ENCODE measurements around the gene TUBA1A.
"Not testable (repeated sequence)": the region's sequence is repeated elsewhere in the genome, so short reads cannot be mapped to it uniquely, and the experiment has no call there.

The TUBA1A gene

GRCh38 chr12:49189731-49190716 is 1.1 kb upstream of the TUBA1A start:
- Histone ChIP-seq H3K4me1 (ENCODE audit: insufficient read depth, low read length) (no peaks in the 10 kb centered on the region), H3K36me3 (ENCODE audit: insufficient read depth, low read length) (no peaks in the 10 kb centered on the region), H3K9me3 (ENCODE audit: control insufficient read depth, insufficient read depth, low read length) (no peaks in the 10 kb centered on the region), H3K9ac (ENCODE audit: low read depth, low read length) (no peak overlapping the region)

DNA sequence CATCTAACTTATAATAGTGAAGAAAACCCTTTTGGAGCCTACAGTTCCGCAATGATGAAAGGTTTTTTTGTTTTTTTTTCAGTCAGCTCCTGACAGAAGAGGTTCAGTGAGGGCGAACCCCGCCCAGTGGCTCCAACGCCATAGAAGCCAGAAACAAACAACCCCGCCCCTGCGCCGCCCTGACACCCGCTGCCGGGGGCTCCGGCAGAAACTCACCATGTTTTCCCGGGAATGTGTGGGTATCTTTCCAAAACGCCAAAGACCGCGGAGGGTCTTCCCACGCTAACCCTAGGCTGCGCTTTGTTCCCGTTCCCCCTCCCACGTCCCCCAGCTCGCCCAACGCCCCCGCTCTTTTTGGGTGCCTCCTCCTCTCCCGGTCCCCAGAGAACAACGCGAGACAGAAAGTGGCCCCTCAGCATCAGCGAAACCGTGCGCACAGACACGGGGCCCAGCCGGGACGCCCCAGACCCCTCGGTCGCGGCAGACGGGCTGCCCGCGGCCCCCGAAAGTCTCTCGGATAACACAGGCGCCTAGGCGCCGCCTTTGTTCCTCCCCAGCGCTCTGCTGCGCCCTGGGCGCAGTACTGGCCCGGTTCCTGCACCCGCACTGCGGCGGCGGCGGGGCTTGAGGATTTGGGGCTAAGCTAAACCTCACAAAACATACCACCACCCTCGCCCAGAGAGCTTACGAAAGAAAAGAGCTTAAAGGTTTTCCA is 522 bp downstream of the TUBA1A start:
- no peaks in the 10 kb centered on the region for H3K9me3 ChIP-seq (ENCODE audit: control insufficient read depth, insufficient read depth, low read length)
- peak overlapping the region; percentile 91 for H3K9ac ChIP-seq (ENCODE audit: low read depth, low read length)
- peaks cover 2% of the 10 kb centered on the region; the same call in 1 of the 2 replicates for H3K36me3 ChIP-seq (ENCODE audit: insufficient read depth, low read length)
- no peaks in the 10 kb centered on the region for H3K4me1 ChIP-seq (ENCODE audit: insufficient read depth, low read length)

DNA sequence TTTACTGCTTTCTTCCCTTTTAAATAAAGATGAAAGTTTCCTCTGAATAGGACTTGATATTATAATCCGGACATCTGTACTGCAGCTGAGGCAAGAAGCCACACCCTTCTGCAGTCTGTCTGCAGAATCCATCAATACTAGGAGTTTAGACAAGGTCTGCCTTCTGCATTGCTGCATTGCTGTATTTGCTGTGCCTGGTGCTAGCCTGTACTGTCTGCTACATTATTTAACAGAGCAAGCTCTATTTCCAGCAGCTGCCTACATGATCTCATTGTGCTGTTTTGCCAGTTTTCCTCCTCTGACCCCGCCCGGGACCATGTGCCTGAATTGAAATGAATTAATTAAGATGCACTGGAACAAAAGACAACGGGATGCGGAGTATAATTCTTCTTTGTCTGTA is 1.7 kb downstream of the TUBA1A start:
- Histone ChIP-seq H3K36me3 (ENCODE audit: insufficient read depth, low read length) (peaks cover 2% of the 10 kb centered on the region; the same call in 1 of the 2 replicates), H3K9ac (ENCODE audit: low read depth, low read length) (no peak overlapping the region), H3K4me1 (ENCODE audit: insufficient read depth, low read length) (no peaks in the 10 kb centered on the region), H3K9me3 (ENCODE audit: control insufficient read depth, insufficient read depth, low read length) (no peaks in the 10 kb centered on the region)

DNA sequence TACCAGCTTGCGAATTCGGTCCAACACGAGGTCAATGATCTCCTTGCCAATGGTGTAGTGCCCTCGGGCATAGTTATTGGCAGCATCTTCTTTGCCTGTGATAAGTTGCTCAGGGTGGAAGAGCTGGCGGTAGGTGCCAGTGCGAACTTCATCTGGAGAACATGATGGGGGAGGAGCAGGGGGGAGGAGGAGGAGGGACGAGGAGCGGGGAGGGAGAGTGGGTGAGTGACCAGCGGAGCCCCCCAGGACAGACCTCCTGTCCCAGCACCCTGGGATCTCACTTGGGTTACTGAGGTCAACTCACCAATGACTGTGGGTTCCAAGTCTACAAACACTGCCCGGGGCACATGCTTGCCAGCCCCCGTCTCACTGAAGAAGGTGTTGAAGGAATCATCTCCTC is 2.6 kb downstream of the TUBA1A start:
- H3K4me1 ChIP-seq (ENCODE audit: insufficient read depth, low read length); H3K36me3 ChIP-seq (ENCODE audit: insufficient read depth, low read length); H3K9me3 ChIP-seq (ENCODE audit: control insufficient read depth, insufficient read depth, low read length); H3K9ac ChIP-seq (ENCODE audit: low read depth, low read length): not testable (repeated sequence)

DNA sequence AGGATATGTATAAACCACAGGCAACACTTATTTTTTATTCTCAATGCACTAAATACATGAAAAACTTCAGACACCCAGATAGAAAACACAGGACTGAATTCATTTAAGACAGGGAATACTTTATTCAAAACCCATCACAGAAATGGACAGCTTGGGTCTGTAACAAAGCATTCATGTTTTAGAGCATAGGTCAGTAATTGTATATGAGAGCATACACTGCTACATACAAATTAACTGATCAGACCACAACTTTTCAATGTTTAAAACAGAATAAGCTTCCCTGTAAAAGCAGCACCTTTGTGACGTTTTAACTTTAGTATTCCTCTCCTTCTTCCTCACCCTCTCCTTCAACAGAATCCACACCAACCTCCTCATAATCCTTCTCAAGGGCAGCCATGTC is 4.2 kb downstream of the TUBA1A start:
- not testable (repeated sequence) for H3K9ac ChIP-seq (ENCODE audit: low read depth, low read length); H3K9me3 ChIP-seq (ENCODE audit: control insufficient read depth, insufficient read depth, low read length); H3K36me3 ChIP-seq (ENCODE audit: insufficient read depth, low read length); H3K4me1 ChIP-seq (ENCODE audit: insufficient read depth, low read length)

GRCh38 chr12:49183214-49183950 is 5.5 kb downstream of the TUBA1A start:
- H3K9me3 ChIP-seq (ENCODE audit: control insufficient read depth, insufficient read depth, low read length); H3K36me3 ChIP-seq (ENCODE audit: insufficient read depth, low read length); H3K4me1 ChIP-seq (ENCODE audit: insufficient read depth, low read length); H3K9ac ChIP-seq (ENCODE audit: low read depth, low read length): not testable (repeated sequence)

DNA sequence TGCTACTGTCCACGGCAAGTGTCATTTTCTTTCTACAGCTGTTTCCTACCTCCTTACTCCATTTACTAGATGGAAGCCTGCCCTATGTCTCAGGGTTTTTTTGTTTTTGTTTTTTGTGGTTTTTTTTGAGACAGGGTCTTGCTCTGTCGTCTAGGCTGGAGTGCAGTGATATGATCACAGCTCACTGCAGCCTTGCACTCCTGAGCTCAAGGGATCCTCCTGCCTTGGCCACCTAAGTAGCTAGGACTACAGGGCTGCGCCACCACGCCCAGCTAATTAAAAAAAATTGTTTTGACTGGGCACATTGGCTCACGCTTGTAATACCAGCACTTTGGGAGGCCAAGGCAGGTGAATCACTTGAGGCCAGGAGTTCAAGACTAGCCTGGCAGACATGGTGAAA is 14.7 kb downstream of the TUBA1A start:
- H3K4me1 ChIP-seq (ENCODE audit: insufficient read depth, low read length): no peaks in the 10 kb centered on the region
- H3K36me3 ChIP-seq (ENCODE audit: insufficient read depth, low read length): no peaks in the 10 kb centered on the region
- H3K9ac ChIP-seq (ENCODE audit: low read depth, low read length): no peak overlapping the region
- H3K9me3 ChIP-seq (ENCODE audit: control insufficient read depth, insufficient read depth, low read length): no peaks in the 10 kb centered on the region; the same call in 1 of the 2 replicates

- no peaks in the 10 kb centered on the region for H3K9me3 ChIP-seq (ENCODE audit: control insufficient read depth, insufficient read depth, low read length)
- H3K36me3 ChIP-seq (ENCODE audit: insufficient read depth, low read length): no peaks in the 10 kb centered on the region
- no peak overlapping the region for H3K9ac ChIP-seq (ENCODE audit: low read depth, low read length)
- H3K4me1 ChIP-seq (ENCODE audit: insufficient read depth, low read length): no peaks in the 10 kb centered on the region
These were observed 18.0 kb downstream of the TUBA1A start for GRCh38 chr12:49170924-49171323.

DNA sequence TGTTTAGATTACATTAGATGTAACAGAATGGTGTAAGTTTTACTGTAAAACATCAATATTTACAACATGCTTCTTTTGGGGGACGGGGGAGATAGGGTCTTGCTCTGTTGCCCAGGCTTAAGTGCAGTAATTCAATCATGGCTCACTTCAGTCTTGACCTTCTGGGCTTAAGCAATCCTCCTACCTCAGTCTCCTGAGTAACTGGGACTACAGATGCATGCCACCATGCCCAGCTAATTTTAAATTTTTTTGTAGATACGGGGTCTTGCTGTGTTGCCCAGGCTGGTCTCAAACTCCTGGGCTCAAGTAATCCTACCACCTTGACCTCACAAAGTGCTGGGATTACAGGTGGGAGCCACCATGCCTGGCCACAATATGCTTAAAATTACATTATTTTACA is 23.8 kb downstream of the TUBA1A start:
- Histone ChIP-seq H3K9ac (ENCODE audit: low read depth, low read length) (no peak overlapping the region), H3K9me3 (ENCODE audit: control insufficient read depth, insufficient read depth, low read length) (no peaks in the 10 kb centered on the region), H3K36me3 (ENCODE audit: insufficient read depth, low read length) (no peaks in the 10 kb centered on the region), H3K4me1 (ENCODE audit: insufficient read depth, low read length) (peaks cover 3% of the 10 kb centered on the region; the same call in 1 of the 2 replicates)

GRCh38 chr12:49161901-49162300 is 27.0 kb downstream of the TUBA1A start:
- H3K4me1 ChIP-seq (ENCODE audit: insufficient read depth, low read length); H3K36me3 ChIP-seq (ENCODE audit: insufficient read depth, low read length); H3K9ac ChIP-seq (ENCODE audit: low read depth, low read length); H3K9me3 ChIP-seq (ENCODE audit: control insufficient read depth, insufficient read depth, low read length): not testable (repeated sequence)

DNA sequence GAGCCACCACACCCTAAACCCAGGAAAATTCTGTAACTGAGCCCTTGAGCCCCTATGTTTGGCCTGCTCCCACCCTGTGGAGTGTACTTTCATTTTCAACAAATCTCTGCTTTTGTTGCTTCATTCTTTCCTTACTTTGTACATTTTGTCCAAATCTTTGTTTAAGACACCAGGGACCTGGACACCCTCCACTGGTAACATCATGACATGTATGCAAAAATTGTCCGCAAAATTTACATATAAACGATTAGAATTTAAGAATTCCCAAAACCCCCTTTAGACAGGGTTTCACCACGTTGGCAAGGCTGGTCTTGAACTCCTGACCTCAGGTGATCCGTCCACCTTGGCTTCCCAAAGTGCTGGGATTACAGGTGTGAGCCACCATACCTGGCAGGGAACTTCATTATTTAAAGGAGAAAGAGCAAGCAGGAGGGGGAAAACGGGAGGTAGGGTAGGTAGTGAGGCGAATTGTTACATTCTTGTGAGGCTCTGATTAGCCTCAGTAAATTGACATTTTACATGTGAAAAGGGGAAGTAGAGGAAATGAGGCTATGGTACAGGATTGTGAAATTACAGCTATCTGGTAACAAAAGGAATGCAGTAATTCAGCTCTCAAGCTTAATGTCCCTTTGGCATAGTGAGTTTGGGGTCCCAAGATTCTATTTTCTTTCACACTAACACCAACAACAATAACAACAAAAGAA is 27.6 kb downstream of the TUBA1A start:
- Histone ChIP-seq H3K4me1 (ENCODE audit: insufficient read depth, low read length) (peaks cover 3% of the 10 kb centered on the region; the same call in 1 of the 2 replicates), H3K36me3 (ENCODE audit: insufficient read depth, low read length) (no peaks in the 10 kb centered on the region), H3K9me3 (ENCODE audit: control insufficient read depth, insufficient read depth, low read length) (no peaks in the 10 kb centered on the region), H3K9ac (ENCODE audit: low read depth, low read length) (no peak overlapping the region)

DNA sequence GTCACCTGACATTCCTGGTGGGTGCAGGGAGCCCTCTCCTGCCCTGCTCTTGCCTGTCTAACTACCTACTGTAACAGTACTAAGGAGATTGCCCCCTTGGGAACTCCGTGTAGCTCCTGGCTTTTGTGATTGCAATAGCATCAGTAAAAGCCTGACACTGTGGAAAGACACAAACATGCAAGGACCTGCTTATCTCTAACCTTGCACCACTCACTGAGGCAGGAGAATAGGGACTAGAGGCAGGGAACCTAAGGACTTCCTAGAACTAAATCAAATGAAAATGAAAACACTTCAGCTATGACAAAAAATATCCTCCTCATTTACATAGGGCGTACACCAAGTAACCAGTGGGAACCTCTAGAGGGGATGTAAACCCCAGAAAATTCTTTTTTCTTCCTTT is 28.5 kb downstream of the TUBA1A start:
- H3K9me3 ChIP-seq (ENCODE audit: control insufficient read depth, insufficient read depth, low read length): no peaks in the 10 kb centered on the region
- no peaks in the 10 kb centered on the region for H3K36me3 ChIP-seq (ENCODE audit: insufficient read depth, low read length)
- H3K9ac ChIP-seq (ENCODE audit: low read depth, low read length): no peak overlapping the region
- H3K4me1 ChIP-seq (ENCODE audit: insufficient read depth, low read length): peaks cover 3% of the 10 kb centered on the region; the same call in 1 of the 2 replicates

DNA sequence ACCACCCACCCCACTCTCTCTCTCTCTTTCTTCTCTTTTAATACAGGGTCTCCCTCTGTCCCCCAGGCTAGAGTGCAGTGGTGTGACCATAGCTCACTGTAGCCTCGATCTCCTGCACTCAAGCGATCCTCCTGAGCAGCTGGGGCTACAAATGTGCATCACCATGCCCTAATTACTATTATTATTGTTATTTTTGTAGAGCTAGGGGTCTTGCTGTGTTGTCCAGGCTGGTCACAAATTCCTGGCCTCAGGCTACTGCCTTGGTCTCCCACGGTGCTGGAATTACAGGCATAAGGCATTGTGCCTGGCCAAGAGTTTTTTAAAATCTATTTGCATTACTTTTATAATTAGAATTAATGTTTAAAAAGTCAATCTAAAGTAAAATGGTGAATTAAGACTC is 34.7 kb downstream of the TUBA1A start:
- no peaks in the 10 kb centered on the region for H3K9me3 ChIP-seq (ENCODE audit: control insufficient read depth, insufficient read depth, low read length)
- no peak overlapping the region for H3K9ac ChIP-seq (ENCODE audit: low read depth, low read length)
- H3K36me3 ChIP-seq (ENCODE audit: insufficient read depth, low read length): no peaks in the 10 kb centered on the region
- no peaks in the 10 kb centered on the region for H3K4me1 ChIP-seq (ENCODE audit: insufficient read depth, low read length)

- Histone ChIP-seq H3K9ac (ENCODE audit: low read depth, low read length) (no peak overlapping the region), H3K4me1 (ENCODE audit: insufficient read depth, low read length) (no peaks in the 10 kb centered on the region), H3K36me3 (ENCODE audit: insufficient read depth, low read length) (no peaks in the 10 kb centered on the region), H3K9me3 (ENCODE audit: control insufficient read depth, insufficient read depth, low read length) (no peaks in the 10 kb centered on the region)
These were observed 41.5 kb downstream of the TUBA1A start for GRCh38 chr12:49147384-49147783.
